ENCODE data around the gene EEIG2.
"Not testable (repeated sequence)": the region's sequence is repeated elsewhere in the genome, so short reads cannot be mapped to it uniquely, and the experiment has no call there.

Gene EEIG2

DNA sequence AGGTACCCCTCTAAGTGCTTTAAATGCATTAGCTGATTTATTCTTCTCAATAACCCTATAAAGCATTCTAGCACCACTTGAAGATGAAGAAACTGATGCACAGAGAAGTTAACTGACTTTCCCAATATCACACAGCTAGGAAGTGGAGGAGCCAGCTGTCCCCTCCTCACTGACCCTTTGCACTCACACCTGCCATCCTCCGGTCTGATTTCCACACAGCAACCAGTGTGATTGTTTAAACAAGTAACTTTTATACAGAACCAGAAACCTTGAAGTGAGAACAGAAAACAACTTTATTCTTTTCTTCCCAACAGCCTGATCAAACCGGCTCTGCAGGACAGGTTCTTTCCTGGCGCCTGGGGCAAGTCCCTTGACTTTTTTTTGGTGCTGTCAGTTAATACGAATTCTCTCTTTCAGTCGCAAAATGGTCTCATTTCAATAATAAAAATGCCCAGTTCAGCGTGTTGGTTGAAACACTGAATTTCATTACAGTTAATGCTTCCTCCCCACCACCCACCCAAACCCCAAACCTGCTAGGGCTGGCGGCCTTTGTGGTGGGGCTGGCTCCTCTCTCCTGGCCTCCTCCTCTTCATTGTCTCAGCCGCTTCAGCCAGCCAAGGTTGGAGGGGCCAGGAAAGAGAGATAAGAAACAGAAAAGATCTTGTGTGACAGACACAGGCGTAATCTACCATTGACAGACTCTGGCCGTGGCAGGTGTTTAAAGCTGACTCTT is 26.4 kb upstream of the EEIG2 start:
- TF ChIP-seq, protein P1, sequence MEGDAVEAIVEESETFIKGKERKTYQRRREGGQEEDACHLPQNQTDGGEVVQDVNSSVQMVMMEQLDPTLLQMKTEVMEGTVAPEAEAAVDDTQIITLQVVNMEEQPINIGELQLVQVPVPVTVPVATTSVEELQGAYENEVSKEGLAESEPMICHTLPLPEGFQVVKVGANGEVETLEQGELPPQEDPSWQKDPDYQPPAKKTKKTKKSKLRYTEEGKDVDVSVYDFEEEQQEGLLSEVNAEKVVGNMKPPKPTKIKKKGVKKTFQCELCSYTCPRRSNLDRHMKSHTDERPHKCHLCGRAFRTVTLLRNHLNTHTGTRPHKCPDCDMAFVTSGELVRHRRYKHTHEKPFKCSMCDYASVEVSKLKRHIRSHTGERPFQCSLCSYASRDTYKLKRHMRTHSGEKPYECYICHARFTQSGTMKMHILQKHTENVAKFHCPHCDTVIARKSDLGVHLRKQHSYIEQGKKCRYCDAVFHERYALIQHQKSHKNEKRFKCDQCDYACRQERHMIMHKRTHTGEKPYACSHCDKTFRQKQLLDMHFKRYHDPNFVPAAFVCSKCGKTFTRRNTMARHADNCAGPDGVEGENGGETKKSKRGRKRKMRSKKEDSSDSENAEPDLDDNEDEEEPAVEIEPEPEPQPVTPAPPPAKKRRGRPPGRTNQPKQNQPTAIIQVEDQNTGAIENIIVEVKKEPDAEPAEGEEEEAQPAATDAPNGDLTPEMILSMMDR (IDR thresholded peaks at IDR 0.05; ENCODE audit: low read depth, low read length): no peak
- DNase-seq (ENCODE audit: low read depth, low spot score): no peak
- in situ Hi-C loops (cut with HindIII; ENCODE audit: low sequenced_read_pairs): no loop called here
- no peak overlapping the region for H3K4me3 ChIP-seq (ENCODE audit: low read depth, low read length)

DNA sequence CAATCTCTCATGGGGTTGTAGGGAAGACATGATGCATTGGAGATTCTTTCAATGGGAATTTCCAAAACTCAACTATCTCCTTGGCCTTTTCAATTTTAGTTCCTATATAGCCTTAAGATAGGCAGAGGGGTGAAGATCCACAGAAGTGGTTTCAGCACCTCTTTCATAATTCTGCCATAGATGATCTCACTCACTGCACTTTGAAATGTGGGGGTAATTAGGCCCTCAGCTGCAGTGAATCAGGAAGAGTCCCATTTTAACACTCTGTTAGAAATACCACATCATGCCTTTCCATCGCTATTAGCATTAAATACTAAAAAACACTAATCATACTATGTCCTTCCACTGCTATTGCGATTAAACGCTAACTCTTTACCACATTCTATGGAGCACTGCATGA is 25.1 kb upstream of the EEIG2 start:
- no peak overlapping the region for H3K4me3 ChIP-seq (ENCODE audit: low read depth, low read length)
- in situ Hi-C loops (cut with HindIII; ENCODE audit: low sequenced_read_pairs): no loop called here

DNA sequence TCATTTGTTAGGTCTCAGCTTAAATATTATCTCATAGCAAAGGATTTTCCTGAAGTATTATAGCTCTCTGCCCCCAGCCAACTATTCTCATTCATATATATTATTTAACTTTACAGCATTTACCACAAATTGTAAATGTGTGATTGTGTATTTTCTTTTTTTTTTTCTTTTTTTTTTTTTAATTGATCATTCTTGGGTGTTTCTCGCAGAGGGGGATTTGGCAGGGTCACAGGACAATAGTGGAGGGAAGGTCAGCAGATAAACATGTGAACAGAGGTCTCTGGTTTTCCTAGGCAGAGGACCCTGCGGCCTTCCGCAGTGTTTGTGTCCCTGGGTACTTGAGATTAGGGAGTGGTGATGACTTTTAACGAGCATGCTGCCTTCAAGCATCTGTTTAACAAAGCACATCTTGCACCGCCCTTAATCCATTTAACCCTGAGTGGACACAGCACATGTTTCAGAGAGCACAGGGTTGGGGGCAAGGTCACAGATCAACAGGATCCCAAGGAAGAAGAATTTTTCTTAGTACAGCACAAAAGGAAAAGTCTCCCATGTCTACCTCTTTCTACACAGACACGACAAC is 24.5 kb upstream of the EEIG2 start:
- DNase-seq (ENCODE audit: low read depth, low spot score); in situ Hi-C loops (cut with HindIII; ENCODE audit: low sequenced_read_pairs); H3K4me3 ChIP-seq (ENCODE audit: low read depth, low read length): not testable (repeated sequence)

More for the DNA sequence above, 25.1 kb upstream of the EEIG2 start:
- TF ChIP-seq, protein P1 (IDR thresholded peaks at IDR 0.05; ENCODE audit: low read depth, low read length): no peak
- no peak for DNase-seq (ENCODE audit: low read depth, low spot score)

DNA sequence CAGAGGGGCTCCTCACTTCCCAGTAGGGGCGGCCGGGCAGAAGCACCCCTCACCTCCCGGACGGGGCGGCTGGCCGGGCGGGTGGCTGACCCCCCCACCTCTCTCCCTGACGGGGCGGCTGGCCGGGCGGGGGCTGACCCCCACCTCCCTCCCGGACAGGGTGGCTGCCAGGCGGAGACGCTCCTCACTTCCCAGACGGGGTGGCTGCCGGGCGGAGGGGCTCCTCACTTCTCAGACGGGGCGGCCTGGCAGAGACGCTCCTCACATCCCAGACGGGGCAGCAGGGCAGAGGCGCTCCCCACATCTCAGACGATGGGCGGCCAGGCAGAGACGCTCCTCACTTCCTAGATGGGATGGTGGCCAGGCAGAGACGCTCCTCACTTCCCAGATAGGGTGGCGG is 23.9 kb upstream of the EEIG2 start:
- H3K4me3 ChIP-seq (ENCODE audit: low read depth, low read length); in situ Hi-C loops (cut with HindIII; ENCODE audit: low sequenced_read_pairs); DNase-seq (ENCODE audit: low read depth, low spot score): not testable (repeated sequence)

DNA sequence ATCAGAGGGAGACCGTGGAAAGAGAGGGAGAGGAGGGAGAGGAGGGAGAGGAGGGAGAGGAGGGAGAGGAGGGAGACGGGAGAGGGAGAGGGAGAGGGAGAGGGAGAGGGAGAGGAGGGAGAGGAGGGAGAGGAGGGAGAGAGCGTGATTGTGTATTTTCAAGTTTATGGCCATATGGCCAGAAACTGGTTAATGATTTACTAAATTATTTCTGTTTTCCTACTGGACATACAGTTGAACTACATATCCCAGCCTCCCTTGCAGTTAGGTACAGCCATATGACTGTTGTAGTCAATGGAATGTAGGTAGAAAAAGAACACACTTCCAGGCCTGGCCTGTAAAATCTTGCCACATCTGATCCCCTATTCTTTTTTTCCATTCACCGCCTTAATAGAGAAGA is 23.1 kb upstream of the EEIG2 start:
- in situ Hi-C loops (cut with HindIII; ENCODE audit: low sequenced_read_pairs); H3K4me3 ChIP-seq (ENCODE audit: low read depth, low read length); DNase-seq (ENCODE audit: low read depth, low spot score): not testable (repeated sequence)

DNA sequence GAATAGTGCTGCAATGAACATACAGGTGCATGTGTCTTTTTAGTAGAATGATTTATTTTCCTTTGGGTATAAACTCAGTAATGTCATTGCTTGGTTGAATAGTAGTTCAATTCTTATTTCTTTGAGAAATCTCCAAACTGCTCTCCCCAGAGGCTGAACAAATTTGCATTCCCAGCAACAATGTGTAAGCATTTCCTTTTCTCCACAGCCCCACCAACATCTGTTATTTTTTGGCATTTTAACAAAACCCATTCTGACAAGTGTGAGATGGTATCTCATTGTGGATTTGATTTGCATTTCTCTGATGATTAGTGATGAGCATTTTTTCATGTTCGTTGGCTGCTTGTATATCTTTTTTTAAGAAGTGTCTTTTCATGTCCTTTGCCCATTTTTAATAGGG is 21.9 kb upstream of the EEIG2 start:
- TF ChIP-seq, protein P1 (IDR thresholded peaks at IDR 0.05; ENCODE audit: low read depth, low read length): no peak
- DNase-seq (ENCODE audit: low read depth, low spot score): no peak
- H3K4me3 ChIP-seq (ENCODE audit: low read depth, low read length): no peak overlapping the region
- in situ Hi-C loops (cut with HindIII; ENCODE audit: low sequenced_read_pairs): no loop called here

DNA sequence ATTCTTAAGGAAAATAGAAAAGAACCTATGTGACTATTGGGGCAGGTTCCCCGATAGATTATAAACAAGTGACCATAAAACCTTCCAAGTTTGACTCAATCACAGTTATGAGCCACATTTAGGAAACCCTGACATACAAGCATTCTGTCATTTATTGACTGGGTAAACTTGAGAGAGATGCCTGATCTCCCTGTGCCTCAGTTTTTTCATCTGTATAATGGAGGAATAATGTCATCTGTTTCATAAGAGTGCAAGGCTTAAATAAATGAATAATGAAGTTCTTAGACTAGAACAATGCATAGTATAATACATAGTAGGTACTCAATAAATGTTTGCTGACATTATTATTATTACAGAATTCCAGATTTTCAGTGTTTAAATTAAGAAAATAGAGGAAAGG is 18.9 kb upstream of the EEIG2 start:
- DNase-seq (ENCODE audit: low read depth, low spot score): no peak
- TF ChIP-seq, protein P1 (IDR thresholded peaks at IDR 0.05; ENCODE audit: low read depth, low read length): no peak
- H3K4me3 ChIP-seq (ENCODE audit: low read depth, low read length): no peak overlapping the region
- in situ Hi-C loops (cut with HindIII; ENCODE audit: low sequenced_read_pairs): no loop called here

DNA sequence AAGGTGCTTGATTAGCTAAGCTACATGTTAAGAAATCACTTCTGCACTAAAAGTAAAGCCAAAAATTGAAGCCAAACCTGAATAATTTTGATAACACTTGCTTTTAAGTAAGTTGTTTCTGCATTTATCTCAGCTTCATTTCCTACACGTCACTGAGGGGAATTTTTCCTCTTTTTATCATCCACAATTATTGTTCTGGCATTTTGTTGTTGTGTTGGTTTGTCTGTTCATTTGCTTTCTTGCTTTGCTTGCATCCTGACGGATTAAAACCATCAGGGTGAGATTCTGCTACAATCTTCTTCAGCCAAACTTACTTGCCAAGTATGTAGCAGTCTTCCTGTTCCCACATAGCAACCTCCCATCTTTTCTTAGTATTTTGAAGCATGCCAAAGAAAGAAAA is 18.0 kb upstream of the EEIG2 start:
- in situ Hi-C loops (cut with HindIII; ENCODE audit: low sequenced_read_pairs): no loop called here
- TF ChIP-seq, protein P1 (IDR thresholded peaks at IDR 0.05; ENCODE audit: low read depth, low read length): no peak

DNA sequence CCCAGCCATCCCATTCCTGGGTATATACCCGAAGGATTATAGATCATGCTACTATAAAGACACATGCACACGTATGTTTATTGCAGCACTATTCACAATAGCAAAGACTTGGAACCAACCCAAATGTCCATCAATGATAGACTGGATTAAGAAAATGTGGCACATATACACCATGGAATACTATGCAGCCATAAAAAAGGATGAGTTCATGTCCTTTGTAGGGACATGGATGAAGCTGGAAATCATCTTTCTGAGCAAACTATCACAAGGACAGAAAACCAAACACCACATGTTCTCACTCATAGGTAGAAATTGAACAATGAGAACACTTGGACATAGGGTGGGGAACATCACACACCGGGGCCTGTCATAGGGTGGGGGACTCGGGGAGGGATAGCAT is 12.4 kb upstream of the EEIG2 start:
- in situ Hi-C loops (cut with HindIII; ENCODE audit: low sequenced_read_pairs); DNase-seq (ENCODE audit: low read depth, low spot score); H3K4me3 ChIP-seq (ENCODE audit: low read depth, low read length): not testable (repeated sequence)

More for the DNA sequence above, 18.0 kb upstream of the EEIG2 start:
- no peak overlapping the region for H3K4me3 ChIP-seq (ENCODE audit: low read depth, low read length)
- DNase-seq (ENCODE audit: low read depth, low spot score): no peak

Data from astrocyte of the spinal cord (primary cell).